Measurements from ENCODE around the gene VAV1.

DNA sequence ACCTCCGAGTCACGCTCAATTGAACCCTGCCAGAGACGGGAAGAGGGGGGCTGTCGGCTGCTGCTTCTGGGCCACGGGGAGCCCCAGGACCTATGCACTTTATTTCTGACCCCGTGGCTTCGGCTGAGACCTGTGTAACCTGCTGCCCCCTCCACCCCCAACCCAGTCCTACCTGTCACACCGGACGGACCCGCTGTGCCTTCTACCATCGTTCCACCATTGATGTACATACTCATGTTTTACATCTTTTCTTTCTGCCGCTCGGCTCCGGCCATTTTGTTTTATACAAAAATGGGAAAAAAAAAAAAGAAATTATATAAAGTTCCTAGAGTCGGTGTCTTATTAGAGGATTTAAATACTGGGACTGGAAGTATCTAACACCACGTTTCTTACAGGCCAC lies 21.3 kb upstream of the VAV1 start:
- TF ChIP-seq, protein P1, sequence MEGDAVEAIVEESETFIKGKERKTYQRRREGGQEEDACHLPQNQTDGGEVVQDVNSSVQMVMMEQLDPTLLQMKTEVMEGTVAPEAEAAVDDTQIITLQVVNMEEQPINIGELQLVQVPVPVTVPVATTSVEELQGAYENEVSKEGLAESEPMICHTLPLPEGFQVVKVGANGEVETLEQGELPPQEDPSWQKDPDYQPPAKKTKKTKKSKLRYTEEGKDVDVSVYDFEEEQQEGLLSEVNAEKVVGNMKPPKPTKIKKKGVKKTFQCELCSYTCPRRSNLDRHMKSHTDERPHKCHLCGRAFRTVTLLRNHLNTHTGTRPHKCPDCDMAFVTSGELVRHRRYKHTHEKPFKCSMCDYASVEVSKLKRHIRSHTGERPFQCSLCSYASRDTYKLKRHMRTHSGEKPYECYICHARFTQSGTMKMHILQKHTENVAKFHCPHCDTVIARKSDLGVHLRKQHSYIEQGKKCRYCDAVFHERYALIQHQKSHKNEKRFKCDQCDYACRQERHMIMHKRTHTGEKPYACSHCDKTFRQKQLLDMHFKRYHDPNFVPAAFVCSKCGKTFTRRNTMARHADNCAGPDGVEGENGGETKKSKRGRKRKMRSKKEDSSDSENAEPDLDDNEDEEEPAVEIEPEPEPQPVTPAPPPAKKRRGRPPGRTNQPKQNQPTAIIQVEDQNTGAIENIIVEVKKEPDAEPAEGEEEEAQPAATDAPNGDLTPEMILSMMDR (IDR thresholded peaks at IDR 0.05), result no peak
- TF ChIP-seq POLR2A (IDR thresholded peaks at IDR 0.05), result no peak
